IPS DF 6.9 (cell line): Measurements from ENCODE around the gene PLCG2.

ENCODE experiments used
- DNase-seq: peaks from one replicate; pipeline ENCODE4 v3.0.0-alpha.2; 2013; ENCODE audit warnings: low read depth, low spot score
- H3K27ac ChIP-seq: one replicate; pipeline ENCODE4 v1.5.1; 2013; ENCODE audit warnings: low read length, control low read depth
- H3K27me3 ChIP-seq: 2 replicates; pipeline ENCODE4 v1.6.1; 2013; ENCODE audit warnings: mild to moderate bottlenecking, low read length; ENCODE audit not compliant: control insufficient read depth, insufficient read depth
- H3K36me3 ChIP-seq: 2 replicates; pipeline ENCODE4 v1.6.1; 2013; ENCODE audit warnings: low read length; ENCODE audit not compliant: control insufficient read depth, insufficient read depth
- H3K4me1 ChIP-seq: 2 replicates; pipeline ENCODE4 v1.6.1; 2013; ENCODE audit warnings: low read length; ENCODE audit not compliant: control insufficient read depth, insufficient read depth
- H3K4me3 ChIP-seq: 2 replicates; pipeline ENCODE4 v1.5.1; 2013; ENCODE audit warnings: mild to moderate bottlenecking, low read length
- H3K9me3 ChIP-seq: 2 replicates; pipeline ENCODE4 v1.6.1; 2013; ENCODE audit warnings: low read length, inconsistent platforms; ENCODE audit not compliant: control insufficient read depth, insufficient read depth
- WGBS: extraction: QIAGEN DNeasy Blood & Tissue Kit; methylation state at CpG from one replicate; pipeline ENCODE4 v1.1.7; 2013; ENCODE audit warnings: mixed read lengths, missing lambda C conversion rate; ENCODE audit not compliant: insufficient read length, insufficient coverage; 5-methylcytosine and 5-hydroxymethylcytosine counted together

Gene PLCG2

DNA sequence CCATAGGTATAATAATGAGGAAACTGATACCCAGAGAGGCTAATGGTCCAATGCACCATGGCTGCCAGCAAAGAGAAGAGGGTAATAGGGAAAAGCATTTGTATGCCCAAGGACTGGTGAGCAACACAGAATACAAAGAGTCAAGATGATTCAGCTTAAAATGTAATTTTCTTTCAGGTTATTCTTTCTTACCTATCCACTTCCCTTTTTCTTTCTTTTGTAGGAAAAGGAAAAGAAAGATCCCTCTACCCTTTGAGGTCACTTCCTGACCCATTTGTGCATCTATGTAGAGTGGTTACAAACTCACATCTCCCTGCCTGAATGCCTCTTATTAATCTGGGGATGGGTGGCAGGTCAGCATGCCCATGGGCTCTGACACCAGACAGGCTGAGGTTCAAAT lies 3.5 kb upstream of the PLCG2 start:
- Histone ChIP-seq H3K27me3 (peaks cover 14% of the 10 kb centered on the region), H3K9me3 (no peaks in the 10 kb centered on the region), H3K4me1 (no peaks in the 10 kb centered on the region), H3K36me3 (no peaks in the 10 kb centered on the region), H3K27ac (no peak overlapping the region), H3K4me3 (no peak overlapping the region)
- DNase-seq, result no peak

- no peak for DNase-seq
- Histone ChIP-seq H3K4me3 (no peak overlapping the region), H3K27me3 (peaks cover 17% of the 10 kb centered on the region), H3K27ac (no peak overlapping the region), H3K4me1 (no peaks in the 10 kb centered on the region), H3K36me3 (no peaks in the 10 kb centered on the region), H3K9me3 (no peaks in the 10 kb centered on the region)
- no CpG with 5 or more reads among the region's 6 CpGs for WGBS
Observed at GRCh38 chr16:81778231-81778630, 860 bp upstream of the PLCG2 start.

- Histone ChIP-seq H3K9me3 (no peaks in the 10 kb centered on the region), H3K27me3 (peaks cover 17% of the 10 kb centered on the region), H3K4me1 (no peaks in the 10 kb centered on the region), H3K36me3 (no peaks in the 10 kb centered on the region), H3K4me3 (peak overlapping the region; percentile 70; the same call in 1 of the 2 replicates), H3K27ac (no peak overlapping the region)
- no CpG with 5 or more reads among the region's 58 CpGs for WGBS
- DNase-seq, result no peak
Observed at GRCh38 chr16:81779536-81780320, 637 bp downstream of the PLCG2 start.

DNA sequence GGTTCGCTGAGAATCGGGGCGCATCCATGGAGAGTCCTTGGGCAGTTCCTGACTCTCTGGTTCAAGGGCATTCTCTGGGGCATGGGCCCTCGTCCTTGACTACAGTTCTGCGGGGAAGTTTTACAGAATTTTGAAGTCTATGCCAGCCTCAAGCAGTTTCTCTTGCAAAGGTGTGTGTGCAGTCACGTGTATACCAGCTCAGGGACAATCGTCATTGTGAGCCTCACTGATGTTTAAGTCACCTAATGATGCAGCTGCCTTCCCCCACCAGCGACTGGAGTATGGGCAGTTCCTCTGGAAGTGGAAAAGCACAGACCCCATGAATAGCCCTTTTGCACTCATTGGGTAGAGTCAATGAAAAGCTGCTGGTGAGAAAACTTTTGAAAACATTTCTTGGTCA lies 1.3 kb downstream of the PLCG2 start:
- WGBS, result no CpG with 5 or more reads among the region's 8 CpGs
- H3K27ac ChIP-seq, result no peak overlapping the region
- H3K9me3 ChIP-seq, result no peaks in the 10 kb centered on the region
- no peaks in the 10 kb centered on the region for H3K36me3 ChIP-seq
- DNase-seq, result no peak
- peaks cover 17% of the 10 kb centered on the region for H3K27me3 ChIP-seq
- H3K4me1 ChIP-seq, result no peaks in the 10 kb centered on the region
- H3K4me3 ChIP-seq, result no peak overlapping the region

DNA sequence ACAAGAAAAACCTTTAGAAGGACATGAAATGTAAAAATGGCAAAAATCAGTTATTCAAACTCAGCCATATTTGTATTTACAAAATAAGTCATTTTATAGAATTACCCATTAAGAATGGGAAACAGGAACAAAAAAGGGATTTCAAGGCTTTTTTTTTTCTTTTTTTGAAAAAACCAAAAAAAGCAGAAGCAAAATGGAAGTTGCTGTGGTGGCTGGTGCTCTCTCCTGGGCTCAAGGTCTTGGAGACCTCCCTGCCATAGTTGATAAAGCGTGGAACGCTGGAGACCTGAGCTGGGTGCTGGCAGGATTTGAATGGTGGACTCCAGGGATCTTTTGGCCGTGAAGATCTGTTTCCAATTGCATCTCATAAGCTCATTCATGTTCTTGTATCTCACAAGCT lies 3.1 kb downstream of the PLCG2 start:
- DNase-seq, result no peak
- Histone ChIP-seq H3K4me1 (no peaks in the 10 kb centered on the region), H3K27ac (no peak overlapping the region), H3K27me3 (peaks cover 17% of the 10 kb centered on the region), H3K4me3 (no peak overlapping the region), H3K36me3 (no peaks in the 10 kb centered on the region), H3K9me3 (no peaks in the 10 kb centered on the region)
- no CpG with 5 or more reads among the region's 3 CpGs for WGBS

- DNase-seq, result no peak
- no peaks in the 10 kb centered on the region for H3K4me1 ChIP-seq
- peaks cover 13% of the 10 kb centered on the region for H3K27me3 ChIP-seq
- H3K27ac ChIP-seq, result no peak overlapping the region
- no CpG with 5 or more reads among the region's 3 CpGs for WGBS
- no peaks in the 10 kb centered on the region for H3K36me3 ChIP-seq
- no peak overlapping the region for H3K4me3 ChIP-seq
- H3K9me3 ChIP-seq, result no peaks in the 10 kb centered on the region
Observed at GRCh38 chr16:81784072-81784795, 5.1 kb downstream of the PLCG2 start.

GRCh38 chr16:81785138-81785924 lies 6.2 kb downstream of the PLCG2 start:
- WGBS, result no CpG with 5 or more reads among the region's 7 CpGs
- H3K4me1 ChIP-seq, result no peaks in the 10 kb centered on the region
- no peak for DNase-seq
- H3K4me3 ChIP-seq, result no peak overlapping the region
- H3K27me3 ChIP-seq, result peaks cover 5% of the 10 kb centered on the region
- no peak overlapping the region for H3K27ac ChIP-seq
- no peaks in the 10 kb centered on the region for H3K36me3 ChIP-seq
- no peaks in the 10 kb centered on the region for H3K9me3 ChIP-seq

GRCh38 chr16:81786321-81786720 lies 7.2 kb downstream of the PLCG2 start:
- Histone ChIP-seq H3K4me1 (no peaks in the 10 kb centered on the region), H3K9me3 (no peaks in the 10 kb centered on the region), H3K27me3 (peaks cover 2% of the 10 kb centered on the region; the same call in 1 of the 2 replicates), H3K4me3 (no peak overlapping the region), H3K36me3 (no peaks in the 10 kb centered on the region), H3K27ac (no peak overlapping the region)
- DNase-seq, result no peak
- WGBS, result no CpG with 5 or more reads among the region's 6 CpGs

GRCh38 chr16:81786868-81787267 lies 7.8 kb downstream of the PLCG2 start:
- Histone ChIP-seq H3K9me3 (no peaks in the 10 kb centered on the region), H3K4me1 (no peaks in the 10 kb centered on the region), H3K36me3 (no peaks in the 10 kb centered on the region), H3K27me3 (no peaks in the 10 kb centered on the region), H3K4me3 (no peak overlapping the region), H3K27ac (no peak overlapping the region)
- DNase-seq, result no peak
- no CpG with 5 or more reads among the region's 2 CpGs for WGBS

DNA sequence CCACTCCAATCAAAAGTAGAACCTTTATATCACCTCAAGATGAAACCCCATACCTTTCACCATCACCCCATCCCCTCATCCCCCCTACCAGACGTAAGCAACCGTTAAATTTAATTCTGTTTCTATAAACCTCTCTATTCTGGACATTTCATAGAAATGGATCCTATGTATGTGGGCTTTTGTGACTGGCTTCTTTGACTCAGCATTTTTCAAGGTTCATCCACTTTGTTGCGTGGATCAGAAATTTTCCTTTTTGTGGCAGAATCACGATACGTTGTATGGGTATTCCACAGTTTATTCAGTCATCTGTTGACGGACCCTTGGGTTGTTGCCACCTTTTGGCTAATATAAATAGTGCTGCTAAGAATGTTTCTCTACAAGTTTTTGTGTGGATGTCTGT lies 8.6 kb downstream of the PLCG2 start:
- DNase-seq, result no peak
- Histone ChIP-seq H3K4me1 (no peaks in the 10 kb centered on the region), H3K27me3 (no peaks in the 10 kb centered on the region), H3K4me3 (no peak overlapping the region), H3K27ac (no peak overlapping the region), H3K36me3 (no peaks in the 10 kb centered on the region), H3K9me3 (no peaks in the 10 kb centered on the region)
- WGBS, result no CpG with 5 or more reads among the region's 6 CpGs
